ENCODE results near the gene CDC42EP4.

CDC42EP4 gene

DNA sequence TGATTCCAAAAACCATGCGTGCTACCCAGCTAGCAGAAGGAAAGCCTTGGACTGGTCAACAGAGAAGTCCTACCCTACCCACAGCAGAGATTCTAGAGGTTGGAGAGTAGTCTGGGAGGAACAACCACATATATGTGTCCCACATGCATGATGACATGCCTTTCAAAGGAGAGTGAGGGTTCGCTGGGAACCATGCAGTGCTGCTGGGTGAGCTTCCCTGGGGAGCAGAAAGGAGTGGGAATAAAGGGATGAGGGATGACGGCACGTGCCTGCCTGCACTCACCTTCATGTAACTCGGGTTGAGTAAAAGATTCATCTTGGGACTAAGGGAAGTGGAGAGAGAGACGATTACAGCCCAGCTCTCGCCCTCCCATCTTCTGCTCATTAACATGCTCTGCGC is 59.9 kb downstream of the CDC42EP4 start:
- no peak for DNase-seq (ENCODE audit: low read depth in 2 of 2)

DNA sequence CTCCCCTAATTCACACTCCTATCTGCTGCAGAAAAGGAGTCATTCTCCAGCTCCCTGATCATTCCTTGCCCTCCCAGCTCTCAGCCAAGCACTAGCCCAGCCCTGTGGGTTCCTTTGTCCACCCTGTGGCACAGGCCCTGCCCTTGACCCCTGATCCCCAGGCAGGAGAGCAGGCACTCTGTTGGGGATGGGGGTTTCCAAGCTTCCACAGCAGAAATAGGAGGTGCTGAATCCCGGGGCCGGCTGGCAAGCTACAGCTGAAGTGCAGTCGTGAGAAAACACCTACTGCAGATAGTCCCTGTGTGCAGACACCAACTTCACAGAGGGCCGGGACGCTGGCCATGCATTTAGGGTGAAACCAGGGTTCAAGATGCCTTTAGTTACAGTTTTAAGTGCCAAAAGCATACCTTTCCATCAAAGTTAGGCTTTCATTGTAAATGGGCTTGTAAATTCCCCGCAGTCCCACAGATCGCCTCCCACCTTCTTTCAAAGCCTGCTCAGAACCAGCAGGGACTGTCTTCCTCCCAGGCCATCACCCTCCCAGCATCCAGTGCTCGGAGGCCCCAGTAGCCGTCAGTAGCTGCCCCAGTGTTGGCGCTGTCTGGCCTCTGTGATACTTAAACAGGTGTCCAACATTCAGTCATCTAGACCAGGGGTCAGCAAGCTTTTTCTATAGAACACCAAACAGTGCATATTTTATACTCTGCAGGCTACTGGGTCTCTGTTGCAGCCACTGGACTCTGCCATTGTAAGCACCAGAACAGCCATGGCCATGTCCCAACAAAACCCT is 60.8 kb downstream of the CDC42EP4 start:
- no peak for DNase-seq (ENCODE audit: low read depth in 2 of 2)

DNA sequence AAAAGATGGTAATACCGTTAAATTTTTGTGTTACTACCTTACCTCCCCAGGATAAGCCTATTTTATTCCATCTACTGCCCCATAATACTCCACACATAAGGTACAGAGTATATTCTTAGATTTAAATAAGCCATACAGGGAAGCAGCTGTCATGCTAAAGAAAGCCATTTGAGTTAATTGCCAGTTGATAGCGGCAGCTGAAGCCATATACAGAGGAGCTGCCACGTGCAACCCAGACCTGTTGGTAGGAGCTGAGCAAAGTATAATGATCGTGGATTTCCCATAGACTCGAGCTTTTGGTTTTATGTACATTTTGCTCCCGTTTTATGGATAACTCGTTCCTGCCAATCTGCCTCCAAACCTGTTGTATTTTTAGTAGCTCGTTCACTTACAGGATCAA is 62.1 kb downstream of the CDC42EP4 start:
- no peak for DNase-seq (ENCODE audit: low read depth in 2 of 2)

DNA sequence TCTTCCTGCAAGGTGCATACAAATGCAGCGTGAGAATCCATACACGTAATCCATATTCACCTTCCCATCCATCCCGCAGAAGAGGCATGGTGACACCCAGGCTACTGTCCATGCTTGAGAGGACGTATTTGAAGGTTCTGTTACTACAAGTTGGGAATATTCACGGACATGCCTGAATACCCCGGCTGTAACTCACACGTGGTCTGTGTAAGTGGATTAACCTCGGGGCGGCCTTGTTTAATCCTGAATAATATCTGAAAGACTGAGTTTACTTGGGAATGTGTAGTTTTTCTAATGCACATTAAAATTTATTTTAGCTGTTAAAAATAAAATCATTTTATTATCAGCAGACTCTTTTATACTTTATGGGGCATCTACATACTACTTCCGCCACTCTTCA is 63.3 kb downstream of the CDC42EP4 start:
- no peak for DNase-seq (ENCODE audit: low read depth in 2 of 2)

GRCh38 chr17:73247726-73248125 is 64.1 kb downstream of the CDC42EP4 start:
- DNase-seq (ENCODE audit: low read depth in 2 of 2): no peak

- DNase-seq (ENCODE audit: low read depth in 2 of 2): no peak
These were observed 71.2 kb downstream of the CDC42EP4 start for GRCh38 chr17:73240561-73240960.

GRCh38 chr17:73237714-73238113 is 74.1 kb downstream of the CDC42EP4 start:
- no peak for DNase-seq (ENCODE audit: low read depth in 2 of 2)

DNA sequence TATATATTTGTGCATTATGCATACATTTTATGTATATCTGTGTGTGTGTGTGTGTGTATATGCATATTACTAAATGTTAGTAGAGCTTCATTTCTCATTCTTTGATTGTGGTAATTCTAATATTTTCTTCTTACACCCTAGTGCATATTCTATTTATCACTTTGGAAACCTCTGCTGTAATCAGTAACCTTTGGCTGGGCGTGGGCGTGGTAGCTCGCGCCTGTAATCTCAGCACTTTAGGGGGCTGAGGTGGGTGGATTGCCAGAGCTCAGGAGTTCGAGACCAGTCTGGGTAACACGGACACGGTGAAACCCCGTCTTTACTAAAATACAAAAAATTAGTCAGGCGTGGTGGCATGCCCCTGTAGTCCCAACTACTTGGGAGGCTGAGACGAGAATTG is 77.1 kb downstream of the CDC42EP4 start:
- no peak for DNase-seq (ENCODE audit: low read depth in 2 of 2)
